ENCODE measurements around the gene CA9.

DNA sequence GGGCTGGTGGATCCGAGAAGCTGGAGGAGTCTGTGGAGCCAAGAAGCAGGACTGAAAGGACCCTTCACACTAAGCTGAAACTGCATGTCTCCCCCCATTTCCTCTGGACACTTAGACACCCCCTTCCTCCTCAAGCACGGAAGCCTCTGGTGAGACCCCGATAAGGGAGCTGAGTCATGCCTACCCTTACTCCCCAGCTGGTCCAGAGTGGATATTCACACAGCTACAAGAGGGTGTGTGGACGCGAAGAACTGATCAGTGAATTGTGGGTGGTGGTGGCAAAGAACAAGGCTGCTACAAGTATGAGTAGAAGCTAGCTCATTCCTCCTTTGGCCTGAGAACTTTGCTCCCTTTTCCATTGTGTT is 53.9 kb downstream of the CA9 start:
- no peak for TF ChIP-seq NFRKB (IDR thresholded peaks at IDR 0.05)
- no peak for TF ChIP-seq L3MBTL2 (conservative IDR thresholded peaks at IDR 0.05)
- TF ChIP-seq ZNF384 (IDR thresholded peaks at IDR 0.05), result no peak
- no peak for TF ChIP-seq FOXM1 (IDR thresholded peaks at IDR 0.05; ENCODE audit: borderline replicate concordance)
- no peak for TF ChIP-seq SUZ12 (IDR thresholded peaks at IDR 0.05)
- TF ChIP-seq FOXK2 (IDR thresholded peaks at IDR 0.05), result no peak
- TF ChIP-seq TARDBP (IDR thresholded peaks at IDR 0.05), result no peak
